DND-41 (cell line): Measurements from ENCODE around the gene TMEM185B.

Experiments
- ATAC-seq: fragments of 200-7000 bp; cut with Tn5 transposase; 3 replicates; pipeline ENCODE4 v1.9.1; 2021; ENCODE audit warnings: low read depth; ENCODE audit not compliant: insufficient read depth
- DNase-seq: peaks from one replicate; pipeline ENCODE4 v3.0.0-alpha.2; 2020
- H2AFZ ChIP-seq: 2 replicates; pipeline ENCODE4 v1.6.0; 2012; ENCODE audit warnings: low read depth, low read length
- H3K27ac ChIP-seq: 2 replicates; pipeline ENCODE4 v1.5.1; 2012; ENCODE audit warnings: low read length, inconsistent platforms
- H3K27me3 ChIP-seq: fragments of 200-600 bp; sonication (generic); 2 replicates; pipeline ENCODE4 v1.6.0; 2012; ENCODE audit warnings: low read length, mild to moderate bottlenecking, inconsistent platforms; ENCODE audit not compliant: insufficient read depth, poor library complexity
- H3K36me3 ChIP-seq: 2 replicates; pipeline ENCODE4 v1.5.1; 2012; ENCODE audit warnings: low read length, inconsistent platforms; ENCODE audit not compliant: insufficient read depth
- H3K4me1 ChIP-seq: 2 replicates; pipeline ENCODE4 v1.5.1; 2012; ENCODE audit warnings: mild to moderate bottlenecking, low read length; ENCODE audit not compliant: insufficient read depth
- H3K4me2 ChIP-seq: 2 replicates; pipeline ENCODE4 v1.6.0; 2012; ENCODE audit warnings: mild to moderate bottlenecking, moderate library complexity, low read length, inconsistent platforms; ENCODE audit not compliant: insufficient read depth
- H3K4me3 ChIP-seq, 2 experiments: fragments of 200-600 bp in 1 of 2; shearing (Covaris generic) in 1 of 2; 2 replicates each; pipeline ENCODE4 v1.5.1; 2012 to 2016; ENCODE audit warnings: inconsistent platforms in 2 of 2, low read length in 2 of 2, mild to moderate bottlenecking in 2 of 2, low read depth in 1 of 2, moderate library complexity in 1 of 2
- H3K79me2 ChIP-seq: 2 replicates; pipeline ENCODE4 v1.6.0; 2012; ENCODE audit warnings: low read length, inconsistent platforms; ENCODE audit not compliant: insufficient read depth
- H3K9ac ChIP-seq: 2 replicates; pipeline ENCODE4 v1.6.0; 2012; ENCODE audit warnings: low read depth, mild to moderate bottlenecking, inconsistent platforms, low read length, moderate library complexity
- H3K9me3 ChIP-seq: 2 replicates; pipeline ENCODE4 v1.5.1; 2012; ENCODE audit warnings: low read length, moderate library complexity, mild to moderate bottlenecking, inconsistent platforms; ENCODE audit not compliant: insufficient read depth, severe bottlenecking
- H4K20me1 ChIP-seq: 2 replicates; pipeline ENCODE4 v1.6.0; 2012; ENCODE audit warnings: low read length; ENCODE audit not compliant: insufficient read depth
- CTCF ChIP-seq: IDR thresholded peaks from 2 replicates; pipeline ENCODE4 v1.5.1; 2012; ENCODE audit warnings: borderline replicate concordance, low read length, moderate library complexity, mild to moderate bottlenecking; ENCODE audit not compliant: poor library complexity, severe bottlenecking; ENCODE audit errors: extremely low read depth
- EZH2 ChIP-seq: IDR thresholded peaks from 3 replicates; pipeline ENCODE4 v1.6.1; 2012; ENCODE audit warnings: borderline replicate concordance, low read depth, mild to moderate bottlenecking, moderate library complexity, low read length, inconsistent platforms; ENCODE audit not compliant: severe bottlenecking

Gene TMEM185B

GRCh38 chr2:120246546-120247300 lies 23.5 kb upstream of the TMEM185B start:
- ATAC-seq (peak; percentile 32; the same call in 2 of the 3 replicates), DNase-seq (no peak)
- Histone ChIP-seq H3K27ac (no peak overlapping the region), H3K4me3 (no peak overlapping the region), H3K4me2 (no peak overlapping the region), H4K20me1 (no peaks in the 10 kb centered on the region), H3K79me2 (no peaks in the 10 kb centered on the region), H2AFZ (no peak overlapping the region), H3K36me3 (no peaks in the 10 kb centered on the region), H3K27me3 (peaks cover 12% of the 10 kb centered on the region), H3K4me1 (peaks cover 3% of the 10 kb centered on the region), H3K9me3 (no peaks in the 10 kb centered on the region), H3K9ac (no peak overlapping the region)
- no peak for TF ChIP-seq CTCF
- no peak for TF ChIP-seq EZH2

GRCh38 chr2:120245520-120246332 lies 22.5 kb upstream of the TMEM185B start:
- DNase-seq, result no peak
- no peaks in the 10 kb centered on the region for H3K4me1 ChIP-seq
- H4K20me1 ChIP-seq, result no peaks in the 10 kb centered on the region

GRCh38 chr2:120244656-120245519 lies 21.7 kb upstream of the TMEM185B start:
- Histone ChIP-seq H3K36me3 (no peaks in the 10 kb centered on the region), H3K9me3 (no peaks in the 10 kb centered on the region), H3K27me3 (peaks cover 3% of the 10 kb centered on the region), H2AFZ (no peak overlapping the region), H3K9ac (no peak overlapping the region), H3K79me2 (no peaks in the 10 kb centered on the region), H3K4me2 (no peak overlapping the region), H4K20me1 (no peaks in the 10 kb centered on the region), H3K4me3 (no peak overlapping the region), H3K4me1 (no peaks in the 10 kb centered on the region), H3K27ac (no peak overlapping the region)
- DNase-seq (no peak), ATAC-seq (no peak)
- TF ChIP-seq EZH2, result no peak
- no peak for TF ChIP-seq CTCF

More at GRCh38 chr2:120245520-120246332, 22.5 kb upstream of the TMEM185B start:
- TF ChIP-seq EZH2, result no peak
- no peak for TF ChIP-seq CTCF
- Histone ChIP-seq H3K4me2 (no peak overlapping the region), H3K4me3 (no peak overlapping the region), H2AFZ (no peak overlapping the region), H3K9ac (no peak overlapping the region), H3K27me3 (peaks cover 6% of the 10 kb centered on the region), H3K36me3 (no peaks in the 10 kb centered on the region), H3K79me2 (no peaks in the 10 kb centered on the region), H3K27ac (no peak overlapping the region), H3K9me3 (no peaks in the 10 kb centered on the region)
- no peak for ATAC-seq
